ENCODE measurements around the gene RAMACL.

GRCh38 chr6:166605752-166606151 is 19.3 kb upstream of the RAMACL start:
- TF ChIP-seq CTCF (IDR thresholded peaks at IDR 0.05) (no peak), POLR2A (IDR thresholded peaks at IDR 0.05) (no peak)
